ENCODE results near the gene HEATR3. TPM values are rescaled to one million over a fixed set of nuclear protein-coding genes. Genes with fewer than 3 reads are reported as not detected.

HEATR3 gene
- total and polyA plus RNA-seq, 11 donors = 2.4 to 21.2 (median 11.8) TPM

DNA sequence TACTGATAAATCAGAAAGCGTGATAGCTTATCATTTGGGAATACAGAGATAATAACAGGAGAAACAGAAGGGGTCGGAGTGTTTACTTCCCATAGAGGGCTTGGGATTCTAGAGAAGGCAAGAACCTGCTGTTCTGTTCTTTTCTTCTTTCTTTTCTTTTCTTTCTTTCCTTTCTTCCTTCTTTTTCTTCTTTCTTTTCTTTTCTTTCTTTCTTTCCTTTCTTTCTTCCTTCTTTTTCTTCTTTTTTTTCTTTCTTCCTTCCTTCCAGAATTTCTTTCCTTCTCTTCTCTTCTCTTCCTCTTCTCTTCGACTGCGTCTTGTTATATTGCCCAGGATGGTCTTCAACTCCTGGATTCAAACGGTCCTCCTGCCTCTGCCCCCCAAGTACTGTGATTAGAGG, 22.4 kb upstream of the HEATR3 start:
- Histone ChIP-seq H3K27ac (no peak overlapping the region), H3K9me3 (no peaks in the 10 kb centered on the region), H3K27me3 (peaks cover 0 to 13% (median 0%) of the 10 kb centered on the region in 9 donors), H3K4me3 (no peak overlapping the region), H3K4me1 (peaks cover 0 to 21% (median 0%) of the 10 kb centered on the region in 12 donors), H3K36me3 (no peaks in the 10 kb centered on the region)
- ATAC-seq = no peak
- 77 to 79% (median 78%) methylated on average over 5 of the region's 5 CpGs for WGBS, 4 donors
- intact Hi-C loops (cut with DNase I) = no loop called here
- TF ChIP-seq POLR2A (IDR thresholded peaks at IDR 0.05) = no peak
- TF ChIP-seq, protein P1, sequence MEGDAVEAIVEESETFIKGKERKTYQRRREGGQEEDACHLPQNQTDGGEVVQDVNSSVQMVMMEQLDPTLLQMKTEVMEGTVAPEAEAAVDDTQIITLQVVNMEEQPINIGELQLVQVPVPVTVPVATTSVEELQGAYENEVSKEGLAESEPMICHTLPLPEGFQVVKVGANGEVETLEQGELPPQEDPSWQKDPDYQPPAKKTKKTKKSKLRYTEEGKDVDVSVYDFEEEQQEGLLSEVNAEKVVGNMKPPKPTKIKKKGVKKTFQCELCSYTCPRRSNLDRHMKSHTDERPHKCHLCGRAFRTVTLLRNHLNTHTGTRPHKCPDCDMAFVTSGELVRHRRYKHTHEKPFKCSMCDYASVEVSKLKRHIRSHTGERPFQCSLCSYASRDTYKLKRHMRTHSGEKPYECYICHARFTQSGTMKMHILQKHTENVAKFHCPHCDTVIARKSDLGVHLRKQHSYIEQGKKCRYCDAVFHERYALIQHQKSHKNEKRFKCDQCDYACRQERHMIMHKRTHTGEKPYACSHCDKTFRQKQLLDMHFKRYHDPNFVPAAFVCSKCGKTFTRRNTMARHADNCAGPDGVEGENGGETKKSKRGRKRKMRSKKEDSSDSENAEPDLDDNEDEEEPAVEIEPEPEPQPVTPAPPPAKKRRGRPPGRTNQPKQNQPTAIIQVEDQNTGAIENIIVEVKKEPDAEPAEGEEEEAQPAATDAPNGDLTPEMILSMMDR (IDR thresholded peaks at IDR 0.05) = no peak
- no peak for DNase-seq

DNA sequence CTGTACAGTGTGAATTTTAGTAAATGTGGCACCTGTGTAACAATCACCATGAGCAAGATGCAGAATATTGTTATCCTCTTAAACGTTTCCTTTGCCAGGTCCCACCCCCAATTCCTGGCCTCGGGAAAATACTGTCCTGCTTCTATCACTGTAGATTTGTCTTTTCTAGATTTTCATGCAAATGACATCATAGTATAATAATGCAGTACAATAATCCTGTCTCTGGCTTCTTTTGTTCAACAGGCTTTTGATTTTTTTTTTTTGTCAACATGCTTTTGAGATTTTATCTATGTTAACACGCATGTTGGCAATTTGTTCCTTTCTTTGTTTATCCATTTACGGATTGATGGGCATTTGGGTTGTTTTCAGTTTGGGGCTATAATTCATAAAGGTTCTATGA, 20.4 kb upstream of the HEATR3 start:
- H3K4me1 ChIP-seq = peaks cover 0 to 4% (median 0%) of the 10 kb centered on the region in 12 donors
- TF ChIP-seq POLR2A (IDR thresholded peaks at IDR 0.05) = no peak
- TF ChIP-seq, protein P1 (IDR thresholded peaks at IDR 0.05) = no peak
- no peak for ATAC-seq
- no peaks in the 10 kb centered on the region for H3K36me3 ChIP-seq
- no peak overlapping the region for H3K4me3 ChIP-seq
- no peak overlapping the region for H3K27ac ChIP-seq
- intact Hi-C loops (cut with DNase I) = no loop called here
- WGBS, 4 donors = 50 to 59% (median 53%) methylated on average over 4 of the region's 4 CpGs
- H3K9me3 ChIP-seq = no peaks in the 10 kb centered on the region
- no peak for DNase-seq
- H3K27me3 ChIP-seq = peaks cover 0 to 13% (median 0%) of the 10 kb centered on the region in 9 donors

DNA sequence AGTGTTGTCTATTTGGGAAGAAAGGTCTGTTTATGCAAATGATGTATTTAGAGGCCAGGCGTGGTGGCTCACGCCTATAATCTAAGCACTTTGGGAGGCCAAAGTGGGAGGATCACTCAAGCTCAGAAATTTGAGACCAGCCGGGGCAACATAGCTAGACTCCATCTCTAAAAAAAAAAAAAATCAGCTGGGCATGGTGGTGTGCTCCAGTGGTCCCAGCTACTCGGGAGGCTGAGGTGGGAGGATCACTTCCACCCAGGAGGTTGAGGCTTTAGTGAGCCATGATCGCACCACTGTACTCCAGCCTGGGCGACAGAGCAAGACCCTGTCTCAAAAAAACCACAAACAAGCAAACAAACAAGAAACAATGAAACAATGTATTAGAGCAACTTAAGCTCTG, 18.9 kb upstream of the HEATR3 start:
- no peak for TF ChIP-seq POLR2A (IDR thresholded peaks at IDR 0.05)
- TF ChIP-seq, protein P1 (IDR thresholded peaks at IDR 0.05) = no peak
- DNase-seq = no peak
- WGBS, 4 donors = 81 to 90% (median 86%) methylated on average over 6 of the region's 6 CpGs
- no peak overlapping the region for H3K27ac ChIP-seq
- peaks cover 0 to 5% (median 0%) of the 10 kb centered on the region in 12 donors for H3K9me3 ChIP-seq
- H3K4me3 ChIP-seq = no peak overlapping the region
- H3K27me3 ChIP-seq = peaks cover 0 to 13% (median 0%) of the 10 kb centered on the region in 9 donors
- intact Hi-C loops (cut with DNase I) = no loop called here
- H3K36me3 ChIP-seq = no peaks in the 10 kb centered on the region
- no peaks in the 10 kb centered on the region for H3K4me1 ChIP-seq
- ATAC-seq = no peak

DNA sequence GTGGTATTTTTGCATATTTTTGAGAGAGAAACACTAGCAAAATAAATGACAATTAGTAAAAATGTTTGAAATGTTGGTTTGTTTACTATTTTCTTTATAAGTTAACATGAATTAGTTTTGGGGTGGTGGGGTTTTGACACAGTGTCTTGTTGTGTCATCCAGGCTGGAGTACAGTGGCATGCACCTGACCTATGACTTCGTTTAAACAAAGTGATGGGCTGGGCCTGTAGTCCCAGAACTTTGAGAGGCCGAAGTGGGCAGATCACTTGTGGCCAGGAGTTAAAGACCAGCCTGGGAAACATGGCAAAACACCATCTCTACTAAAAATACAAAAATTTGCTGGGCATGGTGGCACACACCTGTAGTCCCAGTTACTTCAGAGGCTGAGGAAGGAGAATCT, 17.9 kb upstream of the HEATR3 start:
- no peak for TF ChIP-seq POLR2A (IDR thresholded peaks at IDR 0.05)
- TF ChIP-seq, protein P1 (IDR thresholded peaks at IDR 0.05) = no peak
- Histone ChIP-seq H3K27ac (no peak overlapping the region), H3K4me3 (no peak overlapping the region), H3K4me1 (no peaks in the 10 kb centered on the region), H3K9me3 (peaks cover 0 to 5% (median 0%) of the 10 kb centered on the region in 12 donors), H3K27me3 (peaks cover 0 to 13% (median 0%) of the 10 kb centered on the region in 9 donors), H3K36me3 (no peaks in the 10 kb centered on the region)
- WGBS, 4 donors = 74 to 81% (median 78%) methylated on average over 2 of the region's 2 CpGs
- no peak for DNase-seq
- ATAC-seq = no peak
- intact Hi-C loops (cut with DNase I) = no loop called here

Measured in heart left ventricle (tissue), 16 donors.